SK-N-MC (cell line): ENCODE data around the gene EFL1.
"Not testable (repeated sequence)": the region's sequence is repeated elsewhere in the genome, so short reads cannot be mapped to it uniquely, and the experiment has no call there.

Experiments used
- DNase-seq: peaks from one replicate; pipeline ENCODE4 v3.0.0-alpha.2; 2011; ENCODE audit warnings: low read depth, low spot score
- H3K27ac ChIP-seq: fragments of 200-600 bp; sonication (generic); 2 replicates; pipeline ENCODE4 v1.5.1; 2016; ENCODE audit warnings: mixed run types
- H3K36me3 ChIP-seq: fragments of 200-600 bp; sonication (generic); 2 replicates; pipeline ENCODE4 v1.6.1; 2017; ENCODE audit warnings: antibody characterized with exemption, low read length, mixed read lengths; ENCODE audit not compliant: insufficient read depth
- H3K4me3 ChIP-seq: fragments of 200-600 bp; sonication (generic); 2 replicates; pipeline ENCODE4 v1.5.1; 2016
- H3K9ac ChIP-seq: fragments of 200-600 bp; sonication (generic); 2 replicates; pipeline ENCODE4 v1.8.0; 2017; ENCODE audit warnings: mixed run types, mixed read lengths; ENCODE audit not compliant: insufficient read length
- H3K9me3 ChIP-seq: fragments of 200-600 bp; sonication (generic); 2 replicates; pipeline ENCODE4 v1.6.1; 2017; ENCODE audit warnings: low read depth, mild to moderate bottlenecking, antibody characterized with exemption, low read length, moderate library complexity, mixed read lengths
- EZH2 ChIP-seq: fragments of 200-600 bp; sonication (generic); IDR thresholded peaks from one replicate; pipeline ENCODE4 v1.6.1; 2017; ENCODE audit warnings: antibody characterized with exemption
- FOXP2 ChIP-seq: optimal IDR thresholded peaks from 2 replicates; pipeline ENCODE3; 2011; ENCODE audit warnings: mild to moderate bottlenecking, moderate library complexity; ENCODE audit not compliant: insufficient read depth; ENCODE audit errors: extremely low read length, control extremely low read depth
- POLR2AphosphoS5 ChIP-seq: IDR thresholded peaks from 2 replicates; pipeline ENCODE4 v1.6.1; 2012; ENCODE audit warnings: mild to moderate bottlenecking, low read depth, low read length, borderline replicate concordance

Gene EFL1

GRCh38 chr15:82301296-82302016 lies 38.9 kb upstream of the EFL1 start:
- H3K27ac ChIP-seq, result no peak overlapping the region
- DNase-seq, result no peak
- no peak overlapping the region for H3K9ac ChIP-seq
- no peaks in the 10 kb centered on the region for H3K36me3 ChIP-seq
- no peaks in the 10 kb centered on the region for H3K9me3 ChIP-seq
- H3K4me3 ChIP-seq, result no peak overlapping the region
- no peak for TF ChIP-seq FOXP2
- no peak for TF ChIP-seq EZH2
- TF ChIP-seq POLR2AphosphoS5, result no peak

- TF ChIP-seq FOXP2, result no peak
- TF ChIP-seq POLR2AphosphoS5, result no peak
- no peak for TF ChIP-seq EZH2
- H3K4me3 ChIP-seq, result no peak overlapping the region
- no peaks in the 10 kb centered on the region for H3K9me3 ChIP-seq
- H3K36me3 ChIP-seq, result no peaks in the 10 kb centered on the region
- no peak overlapping the region for H3K27ac ChIP-seq
- H3K9ac ChIP-seq, result no peak overlapping the region
- no peak for DNase-seq
Observed at GRCh38 chr15:82300883-82301282, 38.3 kb upstream of the EFL1 start.

GRCh38 chr15:82300326-82300725 lies 37.8 kb upstream of the EFL1 start:
- not testable (repeated sequence) for H3K27ac ChIP-seq, H3K4me3 ChIP-seq, H3K9ac ChIP-seq, DNase-seq, H3K9me3 ChIP-seq, H3K36me3 ChIP-seq

DNA sequence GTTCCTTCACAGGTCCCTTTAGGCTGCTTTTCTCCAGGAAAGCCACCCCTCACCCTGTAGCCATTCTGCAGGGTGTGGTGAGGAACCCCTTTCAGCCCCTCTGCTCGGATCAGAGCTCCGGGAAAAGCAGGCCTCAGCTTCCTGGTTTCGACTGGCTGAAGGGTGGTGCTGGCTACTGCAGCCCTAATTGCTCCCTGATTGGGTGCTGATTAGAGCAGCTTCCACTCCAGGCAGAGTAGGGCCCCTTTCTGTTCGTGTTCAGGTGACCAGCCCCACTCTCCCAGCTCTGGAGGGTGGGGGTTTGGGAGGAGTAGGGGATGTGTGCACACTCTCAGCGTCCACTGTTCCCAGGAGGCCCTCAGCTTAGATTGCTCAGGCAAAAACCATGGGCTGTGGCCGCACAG lies 37.0 kb upstream of the EFL1 start:
- not testable (repeated sequence) for DNase-seq, H3K4me3 ChIP-seq, H3K9me3 ChIP-seq, H3K27ac ChIP-seq, H3K9ac ChIP-seq, H3K36me3 ChIP-seq

DNA sequence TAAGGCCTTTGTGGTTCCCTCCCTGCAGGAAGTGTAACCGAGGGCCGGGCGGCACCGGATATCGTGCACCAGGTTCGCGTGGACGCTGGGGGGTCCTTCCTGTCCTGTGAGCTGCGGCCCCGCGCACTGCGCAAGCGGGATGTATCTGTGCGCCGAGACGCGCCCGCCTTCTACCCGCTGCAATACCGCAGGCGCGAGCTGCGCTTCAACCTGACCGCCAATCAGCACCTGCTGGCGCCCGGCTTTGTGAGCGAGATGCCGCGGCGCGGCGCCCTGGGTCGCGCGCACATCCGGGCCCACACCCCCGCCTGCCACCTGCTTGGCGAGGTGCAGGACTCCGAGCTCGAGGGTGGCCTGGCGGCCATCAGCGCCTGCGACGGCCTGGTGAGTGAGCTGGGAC lies 36.0 kb upstream of the EFL1 start:
- H3K4me3 ChIP-seq, result no peak overlapping the region
- TF ChIP-seq POLR2AphosphoS5, result no peak
- TF ChIP-seq EZH2, result no peak
- TF ChIP-seq FOXP2, result no peak
- H3K9me3 ChIP-seq, result no peaks in the 10 kb centered on the region
- no peak for DNase-seq
- H3K36me3 ChIP-seq, result no peaks in the 10 kb centered on the region
- H3K9ac ChIP-seq, result no peak overlapping the region
- no peak overlapping the region for H3K27ac ChIP-seq

DNA sequence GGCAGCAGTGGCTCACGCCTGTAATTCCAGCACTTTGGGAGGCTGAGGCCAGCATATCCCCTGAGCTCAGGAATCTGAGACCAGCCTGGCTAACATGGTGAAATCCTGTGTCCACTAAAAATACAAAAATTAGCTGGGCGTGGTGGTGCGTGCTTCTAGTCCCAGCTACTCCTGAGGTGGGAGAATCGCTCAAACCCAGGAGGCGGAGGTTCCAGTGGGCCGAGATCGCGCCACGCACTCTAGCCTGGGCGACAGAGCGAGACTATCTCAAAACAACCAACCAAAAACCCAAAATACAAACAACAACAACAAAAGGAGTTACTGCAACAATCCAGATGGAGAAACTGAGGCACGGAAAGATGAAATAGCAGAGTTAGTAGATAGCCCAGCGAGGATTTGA lies 35.5 kb upstream of the EFL1 start:
- Histone ChIP-seq H3K36me3 (no peaks in the 10 kb centered on the region), H3K27ac (no peak overlapping the region), H3K9me3 (no peaks in the 10 kb centered on the region), H3K9ac (no peak overlapping the region), H3K4me3 (no peak overlapping the region)
- no peak for TF ChIP-seq FOXP2
- no peak for TF ChIP-seq POLR2AphosphoS5
- TF ChIP-seq EZH2, result no peak
- DNase-seq, result no peak

DNA sequence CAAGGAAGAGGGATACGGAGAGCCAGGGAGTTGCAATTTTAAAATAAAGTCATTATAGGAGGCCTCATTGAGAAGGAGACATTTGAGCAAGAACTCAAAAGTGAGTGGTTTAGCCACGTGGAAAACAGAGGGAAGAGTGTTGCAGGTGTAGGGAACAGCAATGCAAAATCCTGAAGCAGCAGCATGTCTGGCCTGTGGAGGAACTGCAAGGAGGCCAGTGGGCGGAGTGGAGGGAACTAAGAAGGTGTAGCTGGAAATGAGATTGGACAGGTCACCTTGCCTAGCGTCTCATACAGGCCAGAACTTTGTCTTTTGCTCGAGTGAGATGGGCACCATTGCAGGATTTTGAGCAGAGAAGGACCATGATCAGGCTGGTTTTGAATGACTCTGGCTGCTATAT lies 35.0 kb upstream of the EFL1 start:
- H3K9ac ChIP-seq, result no peak overlapping the region
- H3K27ac ChIP-seq, result no peak overlapping the region
- no peaks in the 10 kb centered on the region for H3K36me3 ChIP-seq
- no peak for TF ChIP-seq EZH2
- no peak for TF ChIP-seq FOXP2
- no peak for TF ChIP-seq POLR2AphosphoS5
- no peak for DNase-seq
- no peak overlapping the region for H3K4me3 ChIP-seq
- H3K9me3 ChIP-seq, result no peaks in the 10 kb centered on the region

GRCh38 chr15:82294061-82294690 lies 31.6 kb upstream of the EFL1 start:
- H3K36me3 ChIP-seq, result no peaks in the 10 kb centered on the region
- DNase-seq, result no peak
- no peak overlapping the region for H3K27ac ChIP-seq
- TF ChIP-seq EZH2, result no peak
- TF ChIP-seq POLR2AphosphoS5, result no peak
- TF ChIP-seq FOXP2, result no peak
- H3K9me3 ChIP-seq, result no peaks in the 10 kb centered on the region
- no peak overlapping the region for H3K4me3 ChIP-seq
- no peak overlapping the region for H3K9ac ChIP-seq

DNA sequence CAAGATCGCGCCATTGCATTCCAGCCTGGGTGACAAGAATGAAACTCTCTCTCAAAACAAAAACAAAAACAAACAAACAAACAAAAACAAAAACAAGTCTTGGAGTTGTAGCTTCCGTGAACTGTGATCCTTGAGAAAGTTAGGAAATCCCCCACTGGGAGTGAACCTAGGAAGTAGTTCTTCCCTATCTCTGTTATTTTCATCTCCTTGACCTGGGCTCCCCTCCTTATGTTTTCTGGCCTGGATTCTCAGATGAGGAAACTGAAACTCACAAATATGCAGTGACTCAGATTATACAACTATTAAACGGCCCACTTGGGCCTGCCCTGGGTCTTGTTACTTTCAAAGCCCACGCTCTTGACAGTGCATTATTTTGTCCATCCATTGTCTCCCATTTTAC lies 29.7 kb upstream of the EFL1 start:
- Histone ChIP-seq H3K9ac (no peak overlapping the region), H3K9me3 (no peaks in the 10 kb centered on the region), H3K36me3 (no peaks in the 10 kb centered on the region), H3K27ac (no peak overlapping the region), H3K4me3 (no peak overlapping the region)
- TF ChIP-seq FOXP2 (no peak), POLR2AphosphoS5 (no peak), EZH2 (no peak)
- no peak for DNase-seq

GRCh38 chr15:82288202-82288601 lies 25.7 kb upstream of the EFL1 start:
- not testable (repeated sequence) for H3K4me3 ChIP-seq, H3K36me3 ChIP-seq, DNase-seq, H3K9ac ChIP-seq, H3K9me3 ChIP-seq, H3K27ac ChIP-seq

DNA sequence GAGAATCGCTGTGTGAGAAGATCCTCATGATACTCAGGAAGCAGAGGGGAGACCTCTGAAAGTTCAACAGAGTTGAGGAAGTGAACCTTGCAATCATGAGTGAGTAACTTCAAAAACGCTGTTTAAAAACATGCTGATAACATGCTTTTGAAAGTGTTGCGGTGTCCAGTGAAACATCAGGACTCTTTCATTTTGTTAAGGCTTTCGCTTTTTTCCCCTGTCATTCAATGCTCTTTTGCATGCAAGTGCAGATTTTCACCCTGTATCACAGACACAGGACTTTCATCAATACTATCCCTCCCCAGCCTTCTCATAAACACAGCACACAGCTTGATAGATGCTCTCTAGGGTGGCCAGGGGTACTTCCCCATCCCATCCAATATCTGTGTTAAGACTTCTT lies 23.9 kb upstream of the EFL1 start:
- H3K36me3 ChIP-seq, H3K9ac ChIP-seq, DNase-seq, H3K4me3 ChIP-seq, H3K9me3 ChIP-seq, H3K27ac ChIP-seq: not testable (repeated sequence)

DNA sequence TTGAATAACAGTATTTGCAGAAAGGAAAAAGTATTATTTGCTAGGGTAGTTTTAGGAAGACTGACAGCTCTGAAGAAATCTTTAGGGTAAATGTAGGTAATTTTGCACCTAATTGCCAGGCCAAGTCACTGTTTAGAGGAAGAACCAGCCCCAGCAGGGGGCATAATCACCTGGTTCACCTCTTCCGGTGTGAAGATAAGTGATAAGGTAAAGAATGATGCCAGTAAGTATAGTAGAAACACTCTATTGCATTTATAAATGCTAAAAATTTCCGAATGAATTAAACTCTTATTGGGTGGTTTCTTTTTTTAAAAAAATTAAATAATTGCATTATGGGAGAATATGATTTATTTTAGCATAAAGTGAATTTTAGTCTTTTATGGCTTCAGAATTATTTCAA lies 21.8 kb upstream of the EFL1 start:
- H3K9me3 ChIP-seq, H3K9ac ChIP-seq, DNase-seq, H3K27ac ChIP-seq, H3K36me3 ChIP-seq, H3K4me3 ChIP-seq: not testable (repeated sequence)

DNA sequence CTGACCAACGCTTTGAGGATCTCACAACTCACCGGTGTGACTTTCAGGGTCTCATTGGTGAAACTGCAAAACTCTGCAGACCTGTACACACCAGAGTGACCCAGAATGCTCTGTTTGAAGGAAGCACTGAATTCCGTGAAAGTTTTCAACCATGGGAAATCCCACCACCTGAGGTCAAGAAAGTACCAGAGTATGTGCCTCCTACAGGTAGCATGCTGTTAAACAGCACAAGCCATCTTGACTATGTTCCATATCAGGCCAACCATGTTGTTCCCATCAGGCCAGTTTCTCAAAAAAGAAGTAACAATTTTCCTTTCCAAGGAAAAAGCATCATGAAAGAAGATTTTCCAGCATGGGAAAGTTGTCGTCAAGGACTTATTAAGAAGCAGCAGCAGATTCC lies 19.9 kb upstream of the EFL1 start:
- DNase-seq, H3K36me3 ChIP-seq, H3K9me3 ChIP-seq, H3K4me3 ChIP-seq, H3K9ac ChIP-seq, H3K27ac ChIP-seq: not testable (repeated sequence)
